Measurements from ENCODE around the gene BCL11B.
A peak's percentile ranks its signal among the peaks of the same experiment; 100 is the strongest.

Gene BCL11B

GRCh38 chr14:99289394-99290189 lies 17.6 kb upstream of the BCL11B start:
- Histone ChIP-seq H3K4me2 (no peak overlapping the region), H2AFZ (ENCODE audit: low read depth) (no peak overlapping the region), H3K79me2 (ENCODE audit: insufficient read depth, low read depth) (no peaks in the 10 kb centered on the region), H3K4me1 (ENCODE audit: low read depth, poor library complexity, severe bottlenecking) (peaks cover 12% of the 10 kb centered on the region), H3K4me3 (IDR thresholded peaks at IDR 0.05; ENCODE audit: insufficient read depth, low read depth, low read length) (no peak overlapping the region), H3K27ac (no peak overlapping the region), H3K9ac (no peak overlapping the region), H3K36me3 (ENCODE audit: insufficient read depth) (no peaks in the 10 kb centered on the region), H3K27me3 (ENCODE audit: insufficient read depth, low read depth) (no peaks in the 10 kb centered on the region), H4K20me1 (ENCODE audit: insufficient read depth) (no peaks in the 10 kb centered on the region)
- TF ChIP-seq CTCF (conservative IDR thresholded peaks at IDR 0.05; ENCODE audit: low read depth, low read length), result no peak

- no peak overlapping the region for H3K4me2 ChIP-seq
- H4K20me1 ChIP-seq (ENCODE audit: insufficient read depth), result no peaks in the 10 kb centered on the region
- H2AFZ ChIP-seq (ENCODE audit: low read depth), result no peak overlapping the region
- H3K27ac ChIP-seq, result no peak overlapping the region
- peaks cover 12% of the 10 kb centered on the region for H3K4me1 ChIP-seq (ENCODE audit: low read depth, poor library complexity, severe bottlenecking)
- H3K4me3 ChIP-seq (IDR thresholded peaks at IDR 0.05; ENCODE audit: insufficient read depth, low read depth, low read length), result no peak overlapping the region
- TF ChIP-seq CTCF (conservative IDR thresholded peaks at IDR 0.05; ENCODE audit: low read depth, low read length), result no peak
- no peak overlapping the region for H3K9ac ChIP-seq
- no peaks in the 10 kb centered on the region for H3K79me2 ChIP-seq (ENCODE audit: insufficient read depth, low read depth)
- H3K36me3 ChIP-seq (ENCODE audit: insufficient read depth), result no peaks in the 10 kb centered on the region
- no peaks in the 10 kb centered on the region for H3K27me3 ChIP-seq (ENCODE audit: insufficient read depth, low read depth)
Measured at GRCh38 chr14:99288948-99289347, 17.0 kb upstream of the BCL11B start.

GRCh38 chr14:99287269-99287942 lies 15.4 kb upstream of the BCL11B start:
- H3K27ac ChIP-seq, result peak overlapping the region; percentile 46
- no peaks in the 10 kb centered on the region for H3K79me2 ChIP-seq (ENCODE audit: insufficient read depth, low read depth)
- peak overlapping the region; percentile 60 for H2AFZ ChIP-seq (ENCODE audit: low read depth)
- peak overlapping the region; percentile 28; the same call in 1 of the 2 replicates for H3K9ac ChIP-seq
- H3K4me3 ChIP-seq (IDR thresholded peaks at IDR 0.05; ENCODE audit: insufficient read depth, low read depth, low read length), result no peak overlapping the region
- no peaks in the 10 kb centered on the region for H3K27me3 ChIP-seq (ENCODE audit: insufficient read depth, low read depth)
- H3K36me3 ChIP-seq (ENCODE audit: insufficient read depth), result no peaks in the 10 kb centered on the region
- H4K20me1 ChIP-seq (ENCODE audit: insufficient read depth), result no peaks in the 10 kb centered on the region
- no peak for TF ChIP-seq CTCF (conservative IDR thresholded peaks at IDR 0.05; ENCODE audit: low read depth, low read length)
- H3K4me1 ChIP-seq (ENCODE audit: low read depth, poor library complexity, severe bottlenecking), result peaks cover 12% of the 10 kb centered on the region
- H3K4me2 ChIP-seq, result peak overlapping the region; percentile 65

- H3K9ac ChIP-seq, result peak overlapping the region; percentile 28; the same call in 1 of the 2 replicates
- TF ChIP-seq CTCF (conservative IDR thresholded peaks at IDR 0.05; ENCODE audit: low read depth, low read length), result no peak
- peak overlapping the region; percentile 46 for H3K27ac ChIP-seq
Measured at GRCh38 chr14:99286761-99287160, 14.8 kb upstream of the BCL11B start.

More at GRCh38 chr14:99286761-99287160, 14.8 kb upstream of the BCL11B start:
- Histone ChIP-seq H3K4me3 (IDR thresholded peaks at IDR 0.05; ENCODE audit: insufficient read depth, low read depth, low read length) (no peak overlapping the region), H4K20me1 (ENCODE audit: insufficient read depth) (no peaks in the 10 kb centered on the region), H3K4me1 (ENCODE audit: low read depth, poor library complexity, severe bottlenecking) (peaks cover 12% of the 10 kb centered on the region), H2AFZ (ENCODE audit: low read depth) (peak overlapping the region; percentile 60), H3K79me2 (ENCODE audit: insufficient read depth, low read depth) (no peaks in the 10 kb centered on the region), H3K36me3 (ENCODE audit: insufficient read depth) (no peaks in the 10 kb centered on the region), H3K27me3 (ENCODE audit: insufficient read depth, low read depth) (no peaks in the 10 kb centered on the region), H3K4me2 (peak overlapping the region; percentile 65)

Data from KMS-11 (cell line).